GM19372 (cell line): Measurements from ENCODE around the gene SAP25.
"Not testable (repeated sequence)": the region's sequence is repeated elsewhere in the genome, so short reads cannot be mapped to it uniquely, and the experiment has no call there.

Experiments
- ATAC-seq: cut with Tn5 transposase; IDR thresholded peaks from one replicate; pipeline ENCODE4 v1.9.1; 2021; ENCODE audit warnings: mild to moderate bottlenecking, low read depth, moderate library complexity; ENCODE audit not compliant: unreplicated experiment

The SAP25 gene

GRCh38 chr7:100539436-100540006 is 34.2 kb downstream of the SAP25 start:
- no peak for ATAC-seq

GRCh38 chr7:100538654-100539435 is 34.9 kb downstream of the SAP25 start, which contains the start of gene AGFG2:
TSS of gene AGFG2 (plus strand) at chr7:100539203. CDS start at chr7:100539347, 144 bp downstream.
- ATAC-seq = peak; percentile 89

GRCh38 chr7:100538348-100538653 is 35.4 kb downstream of the SAP25 start:
- ATAC-seq = no peak

GRCh38 chr7:100536695-100537094 is 37.0 kb downstream of the SAP25 start:
- ATAC-seq = not testable (repeated sequence)

- ATAC-seq = not testable (repeated sequence)
Observed at GRCh38 chr7:100535982-100536381, 37.7 kb downstream of the SAP25 start.

GRCh38 chr7:100532165-100533022 is 41.3 kb downstream of the SAP25 start:
- ATAC-seq = no peak

GRCh38 chr7:100528108-100528866 is 45.4 kb downstream of the SAP25 start:
- not testable (repeated sequence) for ATAC-seq

- ATAC-seq = not testable (repeated sequence)
Observed at GRCh38 chr7:100523192-100523591, 50.5 kb downstream of the SAP25 start.
